Mesothelial cell of epicardium (in vitro differentiated cells): ENCODE data around the gene SLC27A4. TPM values are rescaled to one million over a fixed set of nuclear protein-coding genes. Genes with fewer than 3 reads are reported as not detected.

ENCODE experiments used
- DNase-seq, 2 experiments: peaks; one replicate each; pipeline ENCODE4 v3.0.0; 2021; ENCODE audit warnings: low spot score in 2 of 2; ENCODE audit not compliant: unreplicated experiment in 2 of 2
- H3K27ac Mint-ChIP-seq: 2 replicates; pipeline ENCODE4 v1.8.0; 2021; ENCODE audit warnings: mixed read lengths
- H3K27me3 Mint-ChIP-seq: 2 replicates; pipeline ENCODE4 v1.8.0; 2021; ENCODE audit warnings: low read depth, mixed read lengths
- H3K36me3 Mint-ChIP-seq: 2 replicates; pipeline ENCODE4 v1.8.0; 2021; ENCODE audit warnings: mixed read lengths
- H3K4me1 Mint-ChIP-seq: 2 replicates; pipeline ENCODE4 v1.8.0; 2021; ENCODE audit warnings: mixed read lengths
- H3K4me3 Mint-ChIP-seq: 2 replicates; pipeline ENCODE4 v1.8.0; 2021; ENCODE audit warnings: mild to moderate bottlenecking, moderate library complexity, mixed read lengths
- H3K9me3 Mint-ChIP-seq: 2 replicates; pipeline ENCODE4 v1.8.0; 2021; ENCODE audit warnings: mixed read lengths
- total RNA-seq: library from RNA; stranded (reverse); gene quantifications from 3 replicates; pipeline ENCODE4 v1.2.1, GENCODE V29; 2021
- TF ChIP-seq, protein P1 (sequence below): fragments of 200-600 bp; sonication (generic); IDR thresholded peaks from one replicate; pipeline ENCODE4 v1.5.0; 2021; ENCODE audit warnings: antibody characterized with exemption; ENCODE audit not compliant: unreplicated experiment

SLC27A4 gene
- total RNA-seq, 1 donor from 2014 or later = 18.5 TPM

DNA sequence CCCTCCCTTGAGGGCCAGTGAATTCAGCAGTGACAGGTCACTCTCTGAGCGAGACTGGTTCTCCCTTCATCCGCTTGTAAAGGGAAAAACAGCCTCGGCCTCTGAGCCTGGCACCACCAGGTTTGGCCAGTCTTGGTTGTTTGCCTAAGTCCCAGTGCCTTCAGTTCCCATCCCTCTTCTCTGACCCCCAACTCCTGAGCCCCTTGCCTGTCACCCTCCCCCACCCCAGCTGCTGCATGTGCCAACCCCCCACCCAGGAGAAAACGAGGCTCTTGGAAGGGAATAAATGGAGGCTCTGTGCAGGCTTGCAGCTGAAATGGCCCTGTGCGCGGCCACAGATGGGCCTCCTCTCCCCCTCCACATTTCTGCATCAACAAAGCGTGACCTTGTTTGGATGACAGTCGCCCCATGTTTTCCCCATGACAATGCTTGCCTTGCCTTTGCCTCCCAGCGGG lies 33.9 kb downstream of the SLC27A4 start:
- H3K4me3 Mint-ChIP-seq = no peak overlapping the region
- H3K4me1 Mint-ChIP-seq = peaks cover 30% of the 10 kb centered on the region
- H3K27me3 Mint-ChIP-seq = no peaks in the 10 kb centered on the region
- H3K9me3 Mint-ChIP-seq = no peaks in the 10 kb centered on the region
- DNase-seq = no peak
- no peak overlapping the region for H3K27ac Mint-ChIP-seq
- TF ChIP-seq, protein P1, sequence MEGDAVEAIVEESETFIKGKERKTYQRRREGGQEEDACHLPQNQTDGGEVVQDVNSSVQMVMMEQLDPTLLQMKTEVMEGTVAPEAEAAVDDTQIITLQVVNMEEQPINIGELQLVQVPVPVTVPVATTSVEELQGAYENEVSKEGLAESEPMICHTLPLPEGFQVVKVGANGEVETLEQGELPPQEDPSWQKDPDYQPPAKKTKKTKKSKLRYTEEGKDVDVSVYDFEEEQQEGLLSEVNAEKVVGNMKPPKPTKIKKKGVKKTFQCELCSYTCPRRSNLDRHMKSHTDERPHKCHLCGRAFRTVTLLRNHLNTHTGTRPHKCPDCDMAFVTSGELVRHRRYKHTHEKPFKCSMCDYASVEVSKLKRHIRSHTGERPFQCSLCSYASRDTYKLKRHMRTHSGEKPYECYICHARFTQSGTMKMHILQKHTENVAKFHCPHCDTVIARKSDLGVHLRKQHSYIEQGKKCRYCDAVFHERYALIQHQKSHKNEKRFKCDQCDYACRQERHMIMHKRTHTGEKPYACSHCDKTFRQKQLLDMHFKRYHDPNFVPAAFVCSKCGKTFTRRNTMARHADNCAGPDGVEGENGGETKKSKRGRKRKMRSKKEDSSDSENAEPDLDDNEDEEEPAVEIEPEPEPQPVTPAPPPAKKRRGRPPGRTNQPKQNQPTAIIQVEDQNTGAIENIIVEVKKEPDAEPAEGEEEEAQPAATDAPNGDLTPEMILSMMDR = no peak
- H3K36me3 Mint-ChIP-seq = peaks cover 5% of the 10 kb centered on the region

DNA sequence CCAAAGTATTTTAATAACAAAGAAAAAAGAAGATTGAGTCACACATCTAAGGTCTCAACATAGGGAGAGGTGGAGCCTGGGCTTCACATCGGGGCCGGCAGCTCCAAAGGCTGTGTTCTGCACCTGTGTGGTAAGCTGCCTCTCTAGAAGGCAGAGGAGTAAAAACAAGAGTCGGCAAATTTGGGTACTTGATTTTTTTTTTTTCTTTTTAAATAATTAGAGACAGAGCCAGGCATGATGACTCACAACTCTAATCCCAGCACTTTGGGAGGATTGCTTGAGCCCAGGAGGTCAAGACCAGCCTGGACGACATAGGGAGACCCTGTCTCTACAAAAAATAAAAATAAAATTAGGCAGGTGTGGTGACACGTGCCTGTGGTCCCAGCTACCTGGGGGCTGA lies 35.5 kb downstream of the SLC27A4 start:
- Mint-ChIP-seq H3K27ac (no peak overlapping the region), H3K9me3 (no peaks in the 10 kb centered on the region), H3K27me3 (no peaks in the 10 kb centered on the region), H3K36me3 (peaks cover 8% of the 10 kb centered on the region), H3K4me3 (no peak overlapping the region), H3K4me1 (peaks cover 21% of the 10 kb centered on the region)
- no peak for DNase-seq
- TF ChIP-seq, protein P1 = no peak

DNA sequence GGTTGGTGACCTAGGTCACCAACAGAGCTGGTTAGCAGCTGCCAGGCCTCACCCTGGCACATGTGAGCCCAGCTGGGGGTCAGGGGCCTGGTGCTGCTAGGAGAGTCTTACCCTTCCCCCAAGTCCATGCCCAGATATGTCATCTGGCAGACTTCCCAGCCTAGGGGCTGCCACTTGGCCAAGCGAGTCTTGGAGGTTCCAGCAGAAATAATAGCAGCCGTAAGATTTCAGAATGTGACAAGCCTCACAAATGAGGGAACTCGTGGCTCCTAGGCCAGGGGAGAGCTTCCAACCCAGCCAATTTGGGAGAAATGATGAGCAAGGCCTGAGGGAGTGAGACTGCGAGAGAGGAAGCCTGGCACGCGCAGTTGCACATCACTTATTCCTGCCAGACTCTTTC lies 41.9 kb downstream of the SLC27A4 start:
- TF ChIP-seq, protein P1 = no peak
- peaks cover 12% of the 10 kb centered on the region for H3K36me3 Mint-ChIP-seq
- H3K27me3 Mint-ChIP-seq = no peaks in the 10 kb centered on the region
- no peaks in the 10 kb centered on the region for H3K4me1 Mint-ChIP-seq
- no peak for DNase-seq
- no peak overlapping the region for H3K4me3 Mint-ChIP-seq
- no peaks in the 10 kb centered on the region for H3K9me3 Mint-ChIP-seq
- no peak overlapping the region for H3K27ac Mint-ChIP-seq

DNA sequence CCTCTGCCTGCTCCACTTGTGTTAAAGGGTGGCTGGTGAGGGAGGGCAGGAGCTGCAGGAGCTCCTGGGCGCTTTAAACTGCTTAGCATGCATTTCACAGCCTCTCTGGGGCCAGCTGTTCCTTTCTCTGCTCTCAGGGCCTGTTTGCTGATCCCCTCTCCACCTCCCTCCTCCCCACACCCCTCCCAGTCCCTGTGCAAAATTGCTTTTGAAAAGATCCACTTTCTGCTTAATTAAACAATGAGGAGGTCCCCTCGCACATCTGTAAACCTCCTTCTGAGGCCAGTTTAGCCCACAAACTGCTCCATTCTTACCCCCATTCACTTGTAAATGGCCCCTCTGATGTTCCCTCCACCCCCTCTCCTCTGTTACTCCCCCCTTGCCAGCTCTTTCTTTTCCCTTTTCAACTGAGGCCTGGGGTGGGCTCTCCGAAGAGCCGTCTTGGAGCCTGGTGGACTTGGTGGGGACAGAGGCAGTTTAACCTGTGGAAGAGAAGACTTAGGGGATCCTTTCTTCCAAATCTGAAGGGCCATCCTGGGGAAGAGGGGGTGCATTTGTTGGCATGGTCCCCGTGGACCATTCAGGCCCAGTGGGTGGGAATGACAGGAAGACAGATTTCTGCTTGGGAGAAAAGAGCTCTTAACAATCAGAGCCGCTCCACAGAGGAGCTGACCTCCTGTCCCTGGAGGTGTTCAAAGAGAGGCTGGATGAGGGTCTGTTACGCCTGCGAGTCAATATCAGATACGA lies 42.9 kb downstream of the SLC27A4 start:
- TF ChIP-seq, protein P1 = no peak
- Mint-ChIP-seq H3K4me3 (no peak overlapping the region), H3K36me3 (peaks cover 12% of the 10 kb centered on the region), H3K4me1 (no peaks in the 10 kb centered on the region), H3K9me3 (no peaks in the 10 kb centered on the region), H3K27me3 (no peaks in the 10 kb centered on the region), H3K27ac (no peak overlapping the region)
- DNase-seq = no peak

DNA sequence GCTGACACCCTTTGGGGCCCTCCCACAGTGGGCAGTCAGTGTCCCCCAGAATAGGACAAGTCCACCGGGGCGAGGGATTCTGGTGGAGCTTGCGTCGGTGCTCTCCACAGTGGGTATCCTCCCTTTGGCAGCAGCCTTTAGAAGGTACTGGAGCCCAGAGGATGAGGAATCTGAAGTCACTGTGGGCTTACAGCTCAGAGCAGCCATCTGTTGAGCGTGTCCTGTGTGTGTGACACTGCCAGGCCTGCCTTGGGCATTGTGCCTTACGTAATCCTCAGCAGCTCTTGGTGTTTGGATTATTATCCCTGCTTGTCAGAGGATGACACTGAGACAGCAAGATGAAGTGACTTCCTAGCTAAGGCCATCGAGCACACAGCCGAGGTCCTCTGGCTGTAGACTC lies 43.5 kb downstream of the SLC27A4 start:
- no peaks in the 10 kb centered on the region for H3K4me1 Mint-ChIP-seq

More for the DNA sequence above, 43.5 kb downstream of the SLC27A4 start:
- peaks cover 9% of the 10 kb centered on the region for H3K36me3 Mint-ChIP-seq
- H3K9me3 Mint-ChIP-seq = no peaks in the 10 kb centered on the region
- TF ChIP-seq, protein P1 = no peak
- no peak overlapping the region for H3K27ac Mint-ChIP-seq
- no peak overlapping the region for H3K4me3 Mint-ChIP-seq
- DNase-seq = no peak
- no peaks in the 10 kb centered on the region for H3K27me3 Mint-ChIP-seq
